H9 (cell line): ENCODE measurements around the gene OXER1. TPM values are rescaled to one million over a fixed set of nuclear protein-coding genes. Genes with fewer than 3 reads are reported as not detected.

Experiments
- DNase-seq: peaks from one replicate; pipeline ENCODE4 v3.0.0-alpha.2; 2017
- H2AFZ ChIP-seq: one replicate; pipeline ENCODE4 v1.6.1; 2013; ENCODE audit warnings: mild to moderate bottlenecking, low read length, control low read depth, moderate library complexity
- H2AK5ac ChIP-seq: 2 replicates; pipeline ENCODE4 v1.6.1; 2013; ENCODE audit warnings: low read length, control low read depth, mixed read lengths; ENCODE audit not compliant: insufficient read length
- H2BK120ac ChIP-seq: one replicate; pipeline ENCODE4 v1.6.1; 2013; ENCODE audit warnings: low read depth, mild to moderate bottlenecking, low read length, control low read depth, inconsistent platforms; ENCODE audit not compliant: poor library complexity, severe bottlenecking
- H2BK12ac ChIP-seq: 2 replicates; pipeline ENCODE4 v1.6.1; 2013; ENCODE audit warnings: low read length, control low read depth, mixed read lengths, low read depth; ENCODE audit not compliant: insufficient read length
- H2BK15ac ChIP-seq: 2 replicates; pipeline ENCODE4 v1.6.1; 2013; ENCODE audit warnings: low read depth, low read length, control low read depth
- H2BK20ac ChIP-seq: one replicate; pipeline ENCODE4 v1.6.1; 2013; ENCODE audit warnings: low read depth, mild to moderate bottlenecking, low read length, control low read depth, inconsistent platforms; ENCODE audit not compliant: poor library complexity, severe bottlenecking
- H2BK5ac ChIP-seq: 2 replicates; pipeline ENCODE4 v1.6.1; 2013; ENCODE audit warnings: low read length, control low read depth, mixed read lengths; ENCODE audit not compliant: insufficient read length
- H3K14ac ChIP-seq: 2 replicates; pipeline ENCODE4 v1.6.1; 2013; ENCODE audit warnings: low read length, control low read depth; ENCODE audit not compliant: insufficient read depth
- H3K18ac ChIP-seq: 2 replicates; pipeline ENCODE4 v1.6.1; 2013; ENCODE audit warnings: low read depth, mild to moderate bottlenecking, mixed read lengths, low read length, control low read depth; ENCODE audit not compliant: insufficient read length
- H3K23ac ChIP-seq: 2 replicates; pipeline ENCODE4 v1.6.1; 2013; ENCODE audit warnings: low read length, control low read depth, mixed read lengths, low read depth; ENCODE audit not compliant: insufficient read length
- H3K23me2 ChIP-seq: 2 replicates; pipeline ENCODE4 v1.6.1; 2013; ENCODE audit warnings: low read depth, mild to moderate bottlenecking, mixed read lengths, low read length, control low read depth; ENCODE audit not compliant: insufficient read length, poor library complexity, severe bottlenecking
- H3K27ac ChIP-seq: 2 replicates; pipeline ENCODE4 v1.5.1; 2013; ENCODE audit warnings: low read length, control low read depth, mixed read lengths, low read depth; ENCODE audit not compliant: insufficient read length
- H3K27me3 ChIP-seq: 2 replicates; pipeline ENCODE4 v1.6.1; 2013; ENCODE audit warnings: low read length, control low read depth, inconsistent platforms; ENCODE audit not compliant: insufficient read depth
- H3K4ac ChIP-seq: 2 replicates; pipeline ENCODE4 v1.6.1; 2013; ENCODE audit warnings: low read depth, mild to moderate bottlenecking, control low read depth, inconsistent platforms, low read length, moderate library complexity
- H3K4me1 ChIP-seq: 2 replicates; pipeline ENCODE4 v1.6.1; 2013; ENCODE audit warnings: low read length, control low read depth, inconsistent platforms; ENCODE audit not compliant: insufficient read depth
- H3K4me2 ChIP-seq: 2 replicates; pipeline ENCODE4 v1.6.1; 2013; ENCODE audit warnings: low read length, control low read depth, mixed read lengths; ENCODE audit not compliant: insufficient read length, insufficient read depth
- H3K56ac ChIP-seq: 2 replicates; pipeline ENCODE4 v1.6.1; 2013; ENCODE audit warnings: low read depth, mild to moderate bottlenecking, mixed read lengths, low read length, control low read depth; ENCODE audit not compliant: insufficient read length
- H3K79me1 ChIP-seq: 2 replicates; pipeline ENCODE4 v1.6.1; 2013; ENCODE audit warnings: low read depth, mild to moderate bottlenecking, moderate library complexity, low read length, control low read depth, inconsistent platforms; ENCODE audit not compliant: insufficient read depth, poor library complexity, severe bottlenecking
- H3K79me2 ChIP-seq: 2 replicates; pipeline ENCODE4 v1.6.1; 2013; ENCODE audit warnings: low read length, control low read depth, inconsistent platforms; ENCODE audit not compliant: insufficient read depth
- H3K9ac ChIP-seq: 2 replicates; pipeline ENCODE4 v1.6.1; 2013; ENCODE audit warnings: low read length, control low read depth, mixed read lengths; ENCODE audit not compliant: insufficient read length; ENCODE audit errors: extremely low read depth
- H3K9me3 ChIP-seq: one replicate; pipeline ENCODE4 v1.6.1; 2013; ENCODE audit warnings: low read depth, low read length, inconsistent platforms; ENCODE audit not compliant: control insufficient read depth
- H3T11ph ChIP-seq: one replicate; pipeline ENCODE4 v1.6.1; 2013; ENCODE audit warnings: mild to moderate bottlenecking, low read length, control low read depth, inconsistent platforms
- H4K20me1 ChIP-seq: one replicate; pipeline ENCODE4 v1.6.1; 2013; ENCODE audit not compliant: control insufficient read depth, insufficient read length, insufficient read depth
- H4K5ac ChIP-seq: 2 replicates; pipeline ENCODE4 v1.6.1; 2013; ENCODE audit warnings: low read depth, mild to moderate bottlenecking, mixed read lengths, low read length, control low read depth; ENCODE audit not compliant: insufficient read length
- H4K8ac ChIP-seq: replicated peaks from 2 replicates; pipeline ENCODE4 v1.6.1; 2013; ENCODE audit warnings: low read length, control low read depth, mixed read lengths, low read depth; ENCODE audit not compliant: insufficient read length
- H4K91ac ChIP-seq: 2 replicates; pipeline ENCODE4 v1.6.1; 2013; ENCODE audit warnings: low read depth, mild to moderate bottlenecking, moderate library complexity, mixed read lengths, low read length, control low read depth; ENCODE audit not compliant: insufficient read length
- H3K27ac Mint-ChIP-seq, 3 experiments: 2 replicates in 2 of 3; 3 replicates in 1 of 3; pipeline ENCODE4 v1.8.0; 2020 to 2021; ENCODE audit warnings: mixed read lengths in 3 of 3, mild to moderate bottlenecking in 1 of 3, moderate library complexity in 1 of 3
- H3K27me3 Mint-ChIP-seq: 2 replicates; pipeline ENCODE4 v1.8.0; 2021; ENCODE audit warnings: low read depth, mild to moderate bottlenecking, moderate library complexity, mixed read lengths
- H3K36me3 Mint-ChIP-seq, 3 experiments: 2 replicates in 2 of 3; 3 replicates in 1 of 3; pipeline ENCODE4 v1.8.0; 2020 to 2021; ENCODE audit warnings: low read depth in 3 of 3, mixed read lengths in 3 of 3; ENCODE audit not compliant: insufficient read depth in 1 of 3
- H3K4me1 Mint-ChIP-seq, 2 experiments: 2 replicates each; pipeline ENCODE4 v1.8.0; 2020; ENCODE audit warnings: mixed read lengths in 2 of 2
- H3K4me3 Mint-ChIP-seq, 2 experiments: 2 replicates in 1 of 2; 3 replicates in 1 of 2; pipeline ENCODE4 v1.8.0; 2020 to 2021; ENCODE audit warnings: mild to moderate bottlenecking in 2 of 2, mixed read lengths in 2 of 2, moderate library complexity in 1 of 2
- H3K9me3 Mint-ChIP-seq, 2 experiments: 2 replicates in 1 of 2; 3 replicates in 1 of 2; pipeline ENCODE4 v1.8.0; 2020; ENCODE audit warnings: mild to moderate bottlenecking in 2 of 2, mixed read lengths in 2 of 2, moderate library complexity in 1 of 2
- WGBS: extraction: QIAGEN DNeasy Blood & Tissue Kit; methylation state at CpG from one replicate; pipeline ENCODE4 v1.1.7; 2013; ENCODE audit warnings: missing lambda C conversion rate, low lambda C conversion rate, mixed read lengths; ENCODE audit not compliant: insufficient read length; ENCODE audit errors: extremely low coverage; 5-methylcytosine and 5-hydroxymethylcytosine counted together
- total RNA-seq: library from RNA; stranded (reverse); gene quantifications from 2 replicates; pipeline ENCODE4 v1.2.1, GENCODE V29; 2021
- TF ChIP-seq, protein P1 (sequence below): fragments of 200-600 bp; sonication (generic); conservative IDR thresholded peaks from 3 replicates; pipeline ENCODE4 v1.8.0; 2021; ENCODE audit warnings: antibody characterized with exemption, mild to moderate bottlenecking

The OXER1 gene
- total RNA-seq, 1 experiment from 2014 or later: 1.6 TPM

DNA sequence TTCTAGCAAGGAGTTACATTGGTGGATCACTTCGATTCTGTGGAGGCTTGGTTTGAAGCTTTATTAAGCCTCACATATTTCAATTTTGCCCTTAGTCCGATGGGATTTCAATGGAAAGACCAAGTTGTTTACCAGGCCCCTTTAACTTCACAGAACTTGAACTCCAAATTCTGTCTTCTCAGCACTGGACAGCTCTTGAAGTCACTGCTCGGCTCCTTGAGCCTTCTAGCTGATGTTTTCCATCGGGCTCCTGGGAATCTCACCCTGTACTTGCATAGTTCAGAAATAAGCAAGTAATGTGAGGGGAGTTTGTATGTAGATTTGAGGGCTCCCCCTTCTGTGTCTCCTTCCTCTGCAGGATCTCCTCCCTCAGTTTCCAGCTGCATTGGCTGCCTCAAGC, 15.1 kb downstream of the OXER1 start:
- no CpG with 5 or more reads among the region's 4 CpGs for WGBS
- no peak overlapping the region for H4K91ac ChIP-seq
- H3K27me3 Mint-ChIP-seq: no peaks in the 10 kb centered on the region

More for the DNA sequence above, 15.1 kb downstream of the OXER1 start:
- Histone ChIP-seq H3K23ac (no peak overlapping the region), H2BK15ac (no peak overlapping the region), H3K14ac (no peak overlapping the region), H3T11ph (no peak overlapping the region), H3K9me3 (no peaks in the 10 kb centered on the region), H2BK20ac (no peak overlapping the region), H3K27me3 (no peaks in the 10 kb centered on the region), H3K23me2 (no peaks in the 10 kb centered on the region), H4K5ac (no peak overlapping the region), H3K18ac (no peak overlapping the region), H2AFZ (no peak overlapping the region), H3K27ac (no peak overlapping the region), H2BK120ac (no peak overlapping the region), H2BK5ac (no peak overlapping the region), H3K4me1 (no peaks in the 10 kb centered on the region), H3K9ac (no peak overlapping the region), H2BK12ac (no peak overlapping the region), H3K4me2 (no peak overlapping the region), H3K79me2 (no peaks in the 10 kb centered on the region), H2AK5ac (no peak overlapping the region), H3K56ac (no peak overlapping the region), H3K4ac (no peak overlapping the region), H3K79me1 (no peaks in the 10 kb centered on the region), H4K20me1 (no peaks in the 10 kb centered on the region), H4K8ac (no peak overlapping the region)
- TF ChIP-seq, protein P1, sequence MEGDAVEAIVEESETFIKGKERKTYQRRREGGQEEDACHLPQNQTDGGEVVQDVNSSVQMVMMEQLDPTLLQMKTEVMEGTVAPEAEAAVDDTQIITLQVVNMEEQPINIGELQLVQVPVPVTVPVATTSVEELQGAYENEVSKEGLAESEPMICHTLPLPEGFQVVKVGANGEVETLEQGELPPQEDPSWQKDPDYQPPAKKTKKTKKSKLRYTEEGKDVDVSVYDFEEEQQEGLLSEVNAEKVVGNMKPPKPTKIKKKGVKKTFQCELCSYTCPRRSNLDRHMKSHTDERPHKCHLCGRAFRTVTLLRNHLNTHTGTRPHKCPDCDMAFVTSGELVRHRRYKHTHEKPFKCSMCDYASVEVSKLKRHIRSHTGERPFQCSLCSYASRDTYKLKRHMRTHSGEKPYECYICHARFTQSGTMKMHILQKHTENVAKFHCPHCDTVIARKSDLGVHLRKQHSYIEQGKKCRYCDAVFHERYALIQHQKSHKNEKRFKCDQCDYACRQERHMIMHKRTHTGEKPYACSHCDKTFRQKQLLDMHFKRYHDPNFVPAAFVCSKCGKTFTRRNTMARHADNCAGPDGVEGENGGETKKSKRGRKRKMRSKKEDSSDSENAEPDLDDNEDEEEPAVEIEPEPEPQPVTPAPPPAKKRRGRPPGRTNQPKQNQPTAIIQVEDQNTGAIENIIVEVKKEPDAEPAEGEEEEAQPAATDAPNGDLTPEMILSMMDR: no peak
- Mint-ChIP-seq H3K27ac (no peak overlapping the region; a peak in 1 of 7 replicates), H3K36me3 (peaks cover 0 to 7% (median 4%) of the 10 kb centered on the region in 3 experiments; a peak in 3 of 7 replicates), H3K9me3 (no peaks in the 10 kb centered on the region), H3K4me1 (peaks cover 0 to 3% of the 10 kb centered on the region in 2 experiments; a peak in 1 of 4 replicates), H3K4me3 (no peak overlapping the region)
- DNase-seq: no peak
